A673 (cell line): Measurements from ENCODE around the gene CIC. TPM values are rescaled to one million over a fixed set of nuclear protein-coding genes. Genes with fewer than 3 reads are reported as not detected.

Experiments used
- BruUV-seq: library from RNA; stranded (reverse); fragments of 400-500 nt; replicated peaks from 2 replicates; lab custom pipeline; 2021; lab: Mats Ljungman, UMichigan
- CTCF ChIA-PET: fragments of 300-600 bp; sonication (Branson Sonifier 250); formaldehyde crosslinking; loops from one replicate; lab custom pipeline; 2022; ENCODE audit warnings: antibody characterized with exemption; lab: Charles Lee
- POLR2A ChIA-PET: fragments of 300-600 bp; sonication (Branson Sonifier 250); formaldehyde crosslinking; loops from one replicate; lab custom pipeline; 2022; ENCODE audit warnings: antibody characterized with exemption; ENCODE audit not compliant: low non-redundant PET; lab: Charles Lee
- DNase-seq: peaks from one replicate; pipeline ENCODE4 v3.0.0-alpha.2; 2015; ENCODE audit warnings: low spot score
- H3K27ac ChIP-seq: fragments of 200-600 bp; sonication (generic); 2 replicates; pipeline ENCODE4 v1.5.1; 2016; ENCODE audit warnings: mixed run types, low read depth, mild to moderate bottlenecking, mixed read lengths, antibody characterized with exemption, low read length; ENCODE audit not compliant: poor library complexity, severe bottlenecking
- H3K27me3 ChIP-seq: fragments of 200-600 bp; sonication (generic); replicated peaks from 2 replicates; pipeline ENCODE4 v1.6.1; 2017; ENCODE audit warnings: mixed run types, low read depth, mild to moderate bottlenecking, mixed read lengths, antibody characterized with exemption, low read length; ENCODE audit not compliant: insufficient read depth, poor library complexity
- H3K36me3 ChIP-seq: fragments of 200-600 bp; sonication (generic); 2 replicates; pipeline ENCODE4 v1.6.1; 2016; ENCODE audit warnings: mixed run types, mild to moderate bottlenecking, mixed read lengths, antibody characterized with exemption, low read length; ENCODE audit not compliant: insufficient read depth, poor library complexity, severe bottlenecking
- H3K4me1 ChIP-seq: fragments of 200-600 bp; sonication (generic); 2 replicates; pipeline ENCODE4 v1.6.1; 2017; ENCODE audit warnings: mixed run types, mild to moderate bottlenecking, mixed read lengths, antibody characterized with exemption, low read length; ENCODE audit not compliant: insufficient read depth, poor library complexity, severe bottlenecking
- H3K4me3 ChIP-seq: fragments of 200-600 bp; sonication (generic); 2 replicates; pipeline ENCODE4 v1.5.1; 2016; ENCODE audit warnings: low read depth, mixed run types, mild to moderate bottlenecking, mixed read lengths, low read length; ENCODE audit not compliant: poor library complexity, severe bottlenecking
- H3K9me3 ChIP-seq: fragments of 200-600 bp; sonication (generic); 2 replicates; pipeline ENCODE4 v1.6.1; 2016; ENCODE audit warnings: mixed run types, low read depth, mild to moderate bottlenecking, mixed read lengths, antibody characterized with exemption, low read length; ENCODE audit not compliant: poor library complexity, severe bottlenecking
- CTCF ChIP-seq: fragments of 300-800, 200-600 bp; sonication (generic); conservative IDR thresholded peaks from 2 replicates; pipeline ENCODE4 v1.5.1; 2017; ENCODE audit warnings: low read depth, mild to moderate bottlenecking, antibody characterized with exemption, low read length, moderate library complexity, mixed read lengths
- EZH2 ChIP-seq: fragments of 200-600 bp; sonication (generic); IDR thresholded peaks from 2 replicates; pipeline ENCODE4 v1.6.1; 2017; ENCODE audit warnings: borderline replicate concordance, low read depth, mild to moderate bottlenecking, mixed read lengths, antibody characterized with exemption, low read length; ENCODE audit not compliant: poor library complexity, severe bottlenecking
- intact Hi-C: fragments of 100-400 bp; cut with micrococcal nuclease; formaldehyde crosslinking; loops from one replicate; pipeline ENCODE4 v1.10.0; 2022; ENCODE audit not compliant: unreplicated experiment
- total RNA-seq: library from RNA; stranded (reverse); gene quantifications from 2 replicates; pipeline ENCODE4 v1.2.3, GENCODE V29; 2021

Gene CIC
- total RNA-seq, 1 experiment from 2014 or later, result 80.3 TPM

DNA sequence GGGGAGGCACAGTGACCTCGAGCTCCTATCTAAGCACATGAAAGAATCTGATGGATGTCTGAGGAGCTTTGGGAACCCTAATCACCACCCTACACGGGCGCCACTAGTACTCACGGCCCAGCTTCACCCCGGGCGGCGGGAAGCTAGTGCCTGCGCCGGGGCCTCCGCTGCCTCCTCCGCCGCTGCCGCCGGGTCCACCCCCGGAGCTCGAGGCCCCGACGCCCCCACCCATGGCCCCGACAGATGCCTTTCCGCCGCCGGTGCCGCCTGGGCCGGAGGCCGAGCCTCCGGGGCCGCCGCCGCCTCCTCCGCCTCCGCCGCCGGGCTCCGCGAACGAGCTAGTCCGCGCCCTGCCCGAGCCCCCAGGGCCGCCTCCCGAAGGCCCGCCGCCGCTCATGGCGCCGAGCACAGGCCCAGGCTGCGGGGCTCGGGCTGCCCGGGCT is 27.0 kb upstream of the CIC start:
- Histone ChIP-seq H3K9me3 (no peaks in the 10 kb centered on the region), H3K27me3 (no peaks in the 10 kb centered on the region), H3K4me3 (peak overlapping the region; percentile 72), H3K36me3 (peaks cover 9% of the 10 kb centered on the region), H3K4me1 (peaks cover 22% of the 10 kb centered on the region), H3K27ac (peak overlapping the region; percentile 82)
- BruUV-seq, result no TSS peak
- no peak for DNase-seq
- ChIA-PET CTCF (no interaction called here), POLR2A (interaction anchor here (0.6 to 0.9 kb wide), 2 partner anchors 9 to 69 kb away, joined by 3 to 4 read pairs; no protein-coding TSS in a partner anchor)
- TF ChIP-seq EZH2 (no peak), CTCF (no peak)
- intact Hi-C loops, result no loop called here

DNA sequence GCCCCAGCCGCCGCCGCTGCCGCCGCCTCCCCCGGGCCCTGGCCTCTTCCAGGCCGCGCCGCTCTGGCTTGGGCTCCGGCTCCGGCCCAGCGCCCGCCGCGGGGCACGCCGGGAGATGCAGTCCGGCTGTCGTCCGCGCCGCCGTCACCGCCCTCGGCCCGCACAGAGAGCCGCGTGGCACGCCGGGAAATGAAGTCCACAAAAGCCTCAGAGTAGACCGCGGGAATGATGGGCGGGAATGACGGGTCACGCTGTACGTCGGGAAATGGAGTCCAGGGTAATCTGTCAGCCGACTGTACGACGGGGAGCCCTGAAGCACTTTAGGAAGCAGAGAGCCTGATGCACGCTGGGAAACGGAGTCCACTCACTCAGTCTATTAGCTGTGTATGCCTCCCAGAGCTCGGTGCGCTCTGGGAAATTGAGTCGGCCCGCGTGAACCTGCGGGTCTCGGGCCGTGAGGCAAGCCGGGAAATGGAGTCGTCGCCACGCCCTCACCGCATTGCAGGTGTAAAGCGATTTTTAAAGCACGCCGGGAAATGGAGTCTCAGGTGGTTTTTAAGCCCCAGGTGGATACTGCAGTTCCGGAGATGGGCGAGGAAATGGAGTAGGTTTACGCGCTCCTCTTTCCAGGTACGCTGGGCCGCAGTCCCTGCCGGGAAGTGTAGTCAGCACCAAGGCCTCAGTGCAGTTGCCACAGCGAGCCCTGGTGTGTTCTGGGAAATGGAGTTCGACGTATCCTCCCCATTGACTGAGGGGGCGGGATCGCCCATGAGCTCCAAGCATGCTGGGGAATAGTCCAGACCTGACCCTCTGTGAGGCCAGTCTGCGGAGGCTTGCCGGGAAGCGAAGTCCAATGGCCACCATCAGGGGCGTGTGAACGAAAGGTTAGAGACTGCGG is 26.3 kb upstream of the CIC start, which contains the start of gene GSK3A:
TSS of gene GSK3A (minus strand) at position 91 of the 898 bp plus-strand sequence. CDS start 137 bp downstream, outside the sequence.
- no peaks in the 10 kb centered on the region for H3K27me3 ChIP-seq
- H3K9me3 ChIP-seq, result no peaks in the 10 kb centered on the region
- ChIA-PET POLR2A (interaction anchor here (0.6 to 0.9 kb wide), 2 partner anchors 10 to 68 kb away, joined by 3 to 4 read pairs; no protein-coding TSS in a partner anchor), CTCF (interaction anchor here (1.1 kb wide), 1 partner anchor 37 kb away, joined by 7 read pairs; no protein-coding TSS in a partner anchor)
- peak; percentile 99 for DNase-seq
- TF ChIP-seq EZH2 (no peak), CTCF (no peak)
- peaks cover 25% of the 10 kb centered on the region for H3K4me1 ChIP-seq
- intact Hi-C loops, result no loop called here
- H3K4me3 ChIP-seq, result peak within 1 kb of the TSS; percentile 72
- H3K36me3 ChIP-seq, result peaks cover 9% of the 10 kb centered on the region
- H3K27ac ChIP-seq, result peak within 1 kb of the TSS; percentile 82
- no TSS peak for BruUV-seq

DNA sequence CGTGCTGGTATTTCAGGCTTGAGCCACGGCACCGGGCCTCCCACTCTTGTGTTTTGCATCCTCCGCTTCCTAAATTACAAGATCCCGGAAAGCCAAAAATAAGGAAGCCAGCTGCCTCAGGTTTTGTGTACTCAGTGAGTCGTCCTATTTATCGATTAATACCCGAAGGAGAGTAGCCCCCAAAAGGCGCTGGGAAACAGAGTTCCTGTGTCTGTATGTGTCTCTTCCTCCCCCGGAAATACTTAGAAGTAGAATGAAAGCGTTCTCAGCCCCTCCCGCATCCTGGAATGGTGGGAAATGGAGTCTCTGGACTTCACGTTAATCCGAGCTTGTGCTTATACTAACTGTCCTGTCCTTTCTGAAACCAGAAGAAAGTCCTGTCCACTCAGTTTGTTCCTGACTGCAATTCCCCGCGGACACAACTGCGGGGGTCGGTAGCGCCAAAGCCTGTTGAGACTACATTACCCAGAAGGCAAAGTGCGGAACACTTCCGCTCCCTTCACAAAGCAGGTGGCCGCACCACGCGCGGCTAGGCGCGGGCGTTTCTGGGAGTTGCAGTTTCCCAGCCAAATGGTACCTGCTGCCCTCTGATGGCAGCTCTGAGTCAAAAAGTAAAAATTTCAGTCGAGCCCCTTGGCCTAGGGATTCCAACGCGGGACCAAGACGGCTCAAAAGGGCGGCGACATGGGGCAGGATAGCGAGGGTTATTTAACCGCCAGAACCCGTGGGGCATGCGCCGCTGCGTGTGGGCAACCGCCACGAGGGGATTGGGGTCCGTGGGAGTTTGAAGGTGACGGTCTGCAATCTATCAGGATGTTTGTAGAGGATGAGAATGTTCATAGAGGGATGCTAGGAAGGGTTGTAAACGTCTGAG is 24.5 kb upstream of the CIC start:
- POLR2A ChIA-PET, result no interaction called here
- Histone ChIP-seq H3K27me3 (no peaks in the 10 kb centered on the region), H3K4me3 (peak overlapping the region; percentile 72), H3K27ac (peak overlapping the region; percentile 82), H3K9me3 (no peaks in the 10 kb centered on the region), H3K4me1 (peaks cover 40% of the 10 kb centered on the region), H3K36me3 (peaks cover 18% of the 10 kb centered on the region)
- intact Hi-C loops, result no loop called here
- TF ChIP-seq EZH2 (no peak), CTCF (peak; percentile 79)
- no TSS peak for BruUV-seq
- CTCF ChIA-PET, result interaction anchor here (0.6 to 3.3 kb wide), 3 partner anchors 35 to 135 kb away, joined by 3 to 27 read pairs (median 4); no protein-coding TSS in a partner anchor
- peak; percentile 98 for DNase-seq
